HG03064 (cell line): Measurements from ENCODE around the gene FGF11.

ENCODE experiments used
- ATAC-seq: cut with Tn5 transposase; IDR thresholded peaks from one replicate; pipeline ENCODE4 v1.9.1; 2021; ENCODE audit warnings: low read depth; ENCODE audit not compliant: unreplicated experiment

FGF11 gene

DNA sequence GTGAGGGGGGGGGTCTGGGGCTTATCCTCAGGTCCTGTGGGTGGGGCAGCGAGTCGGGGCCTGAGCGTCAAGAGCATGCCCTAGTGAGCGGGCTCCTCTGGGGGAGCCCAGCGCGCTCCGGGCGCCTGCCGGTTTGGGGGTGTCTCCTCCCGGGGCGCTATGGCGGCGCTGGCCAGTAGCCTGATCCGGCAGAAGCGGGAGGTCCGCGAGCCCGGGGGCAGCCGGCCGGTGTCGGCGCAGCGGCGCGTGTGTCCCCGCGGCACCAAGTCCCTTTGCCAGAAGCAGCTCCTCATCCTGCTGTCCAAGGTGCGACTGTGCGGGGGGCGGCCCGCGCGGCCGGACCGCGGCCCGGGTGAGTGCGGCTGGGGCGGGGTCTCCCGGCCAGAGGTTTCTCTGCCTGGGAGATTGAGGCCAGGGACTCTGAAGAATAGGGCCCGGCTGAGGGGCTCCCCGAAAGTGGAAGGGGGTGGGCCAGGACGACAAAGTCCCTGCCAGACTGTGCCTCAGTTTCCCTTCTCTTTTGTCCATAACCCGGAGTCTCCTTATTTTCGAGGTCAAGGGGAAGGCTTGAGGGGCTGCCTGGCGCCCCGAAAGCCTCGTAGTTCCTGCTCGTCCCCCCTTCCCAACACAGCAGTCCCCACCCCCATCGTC lies at the start of gene FGF11:
FGF11 (plus strand) TSS at position 51 of the 651 bp plus-strand sequence; CDS start at position 160, 109 bp downstream.
- ATAC-seq = no peak

- ATAC-seq = no peak
These were observed 49.1 kb upstream of the FGF11 start for GRCh38 chr17:7389924-7390910.

DNA sequence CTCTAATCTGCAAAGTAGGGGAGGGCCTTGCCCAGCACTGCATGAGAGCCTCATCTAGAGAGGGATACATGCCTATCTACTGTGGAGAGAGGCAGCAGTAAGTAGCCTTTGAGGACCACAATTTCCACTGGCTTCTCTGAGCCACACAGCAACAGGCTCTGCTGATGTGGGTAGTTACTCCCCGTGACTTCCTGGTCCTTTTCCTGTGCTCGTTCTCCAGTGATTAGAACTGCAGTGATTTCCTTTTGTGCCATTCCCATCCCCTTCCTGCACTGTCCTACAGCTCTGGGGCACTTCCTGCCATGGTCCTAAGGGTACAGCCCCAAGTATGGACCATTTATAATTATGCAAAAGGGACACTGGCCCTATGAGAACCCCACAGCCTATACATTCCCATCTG lies 48.0 kb upstream of the FGF11 start:
- ATAC-seq = no peak

DNA sequence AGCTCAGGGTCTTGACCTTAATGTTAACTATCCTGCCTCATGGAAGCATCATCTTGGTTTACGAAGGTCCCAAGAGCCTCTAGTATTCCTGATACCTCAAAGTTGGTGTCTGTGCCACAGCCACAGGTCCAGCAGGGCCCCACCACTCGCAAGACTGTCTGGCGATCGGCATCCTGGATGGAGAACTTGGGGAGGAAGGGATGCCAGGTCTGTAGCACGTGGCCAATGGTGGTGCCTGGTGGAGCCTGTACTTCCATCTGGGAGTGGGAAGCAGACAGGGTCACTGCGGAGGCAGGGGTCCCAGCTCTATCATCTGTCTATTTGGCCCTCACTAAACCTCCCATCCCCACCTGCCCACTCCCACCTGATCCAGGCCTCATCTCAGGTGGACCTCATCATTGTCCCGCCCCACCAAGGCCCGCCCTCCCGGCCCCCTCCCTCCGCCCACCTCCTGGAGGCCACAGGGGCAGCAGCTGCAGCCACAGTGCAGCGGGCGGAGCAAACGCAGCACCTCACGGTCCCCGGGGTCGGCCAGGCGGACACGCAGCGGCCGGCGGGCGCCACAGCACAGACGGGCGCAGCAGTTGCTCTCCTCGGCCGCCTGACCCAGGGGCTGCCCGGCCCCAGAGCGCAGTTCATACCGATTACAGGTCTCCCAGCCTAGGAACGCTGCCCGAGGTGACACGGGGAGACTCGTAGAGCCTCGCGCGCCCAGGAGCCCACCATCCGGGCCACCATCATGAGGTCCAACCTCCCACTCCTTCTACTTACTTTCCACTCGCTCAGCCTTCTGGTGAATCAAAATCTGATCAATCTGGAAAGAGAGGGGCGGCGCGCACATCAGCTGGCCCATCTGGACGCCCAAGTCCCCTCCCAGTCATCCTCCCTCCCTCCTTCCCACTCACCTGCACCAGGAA lies 46.4 kb upstream of the FGF11 start:
- no peak for ATAC-seq

DNA sequence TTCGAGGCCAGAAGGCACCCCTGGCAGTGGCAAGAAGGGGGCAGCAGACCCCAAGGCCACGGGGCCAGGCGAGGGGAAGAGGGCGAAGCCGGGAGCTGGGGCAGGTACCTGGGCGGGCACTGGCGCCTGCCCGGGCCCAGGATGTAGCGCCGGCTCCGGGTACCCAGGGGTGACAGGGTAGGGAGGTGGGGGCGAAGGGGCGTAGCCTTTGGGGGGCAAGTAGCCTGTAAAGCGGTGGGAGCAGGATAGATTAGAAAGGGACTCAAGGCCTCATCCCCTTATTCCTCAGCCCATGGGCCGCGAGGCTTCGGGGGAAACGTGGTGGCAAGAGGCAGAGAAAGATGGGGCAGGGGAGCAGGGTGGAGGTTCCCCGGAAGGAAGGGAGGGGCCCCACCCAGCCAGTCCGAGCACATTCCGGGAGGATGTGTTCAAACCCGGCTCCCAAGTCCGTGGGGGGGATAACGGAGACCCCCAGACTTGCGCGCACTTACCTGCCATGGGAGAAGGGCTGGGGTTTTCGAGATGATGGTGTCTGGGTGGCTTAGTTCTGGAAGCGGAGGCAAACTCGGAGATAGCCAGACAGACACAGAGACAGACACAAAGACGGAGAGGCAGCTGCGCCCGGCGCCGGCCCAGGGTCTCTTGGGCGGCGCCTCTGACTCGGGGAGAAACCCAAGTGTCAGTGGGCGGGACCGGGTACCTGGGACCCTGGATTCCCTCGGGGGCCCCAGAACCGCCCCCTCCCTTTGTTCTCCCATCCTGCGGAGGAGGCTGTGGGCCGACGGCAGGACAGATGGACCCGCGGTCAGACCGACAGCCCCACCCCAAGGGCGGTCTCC lies 45.5 kb upstream of the FGF11 start:
- ATAC-seq = peak; percentile 52

DNA sequence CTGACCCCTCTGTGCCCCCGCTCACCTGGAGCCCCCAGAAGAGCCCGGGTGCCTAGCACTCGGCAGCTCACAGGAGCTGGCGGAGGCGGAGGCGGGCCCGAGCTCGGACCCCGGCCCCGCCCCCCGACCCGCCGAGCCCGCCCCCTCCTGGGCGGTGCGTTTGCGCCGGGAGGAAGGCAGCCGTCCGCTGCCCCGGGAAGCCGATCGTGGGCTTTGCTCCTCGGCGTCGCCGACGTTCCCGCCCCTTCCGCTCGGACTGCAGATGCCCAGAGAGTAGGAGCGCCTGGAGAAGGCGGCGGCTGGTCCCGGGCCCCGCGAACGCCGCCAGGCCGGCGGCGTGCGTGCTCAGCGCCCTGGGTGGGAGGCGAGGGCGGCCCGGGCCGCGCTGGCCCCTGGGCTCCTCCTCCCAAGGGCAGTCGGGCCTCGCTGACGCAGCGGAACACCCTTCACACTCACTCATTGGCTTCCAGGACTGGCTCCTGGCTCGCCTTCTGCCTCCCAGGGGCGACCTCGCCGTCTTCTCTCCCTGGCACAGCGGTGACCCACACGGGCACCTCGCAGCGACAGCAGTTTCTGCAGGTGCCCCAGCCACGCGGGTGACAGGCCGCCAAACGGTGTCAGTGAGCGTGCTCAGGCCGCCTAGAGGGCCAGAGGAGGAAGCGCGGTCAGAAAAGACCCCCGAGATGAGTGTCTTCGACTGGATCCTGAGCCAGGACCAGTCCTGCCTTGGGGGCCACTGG lies 44.7 kb upstream of the FGF11 start, which contains the start of gene PLSCR3:
PLSCR3 (minus strand) TSS at position 74 of the 740 bp plus-strand sequence. CDS start 415 bp downstream, outside the sequence.
- ATAC-seq = peak; percentile 66

- no peak for ATAC-seq
These were observed 43.2 kb upstream of the FGF11 start for GRCh38 chr17:7396147-7396546.

DNA sequence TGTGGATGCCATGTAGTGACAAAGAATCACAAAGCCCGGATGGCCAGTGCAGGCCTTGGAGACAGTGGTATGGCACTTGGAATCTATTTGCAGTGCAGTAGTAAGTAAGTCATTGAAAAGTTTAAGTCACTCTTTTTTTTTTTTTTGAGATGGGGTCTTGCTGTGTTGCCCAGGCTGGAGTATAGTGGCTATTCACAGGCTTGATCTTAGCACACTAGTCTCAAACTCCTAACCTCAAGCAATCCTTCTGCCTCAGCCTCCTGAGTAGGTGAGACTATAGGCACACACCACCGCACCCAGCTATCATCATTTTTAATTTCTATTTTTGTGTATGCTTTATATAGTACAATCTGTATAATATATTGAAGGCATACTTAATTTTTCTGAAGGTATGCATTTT lies 40.7 kb upstream of the FGF11 start:
- no peak for ATAC-seq

GRCh38 chr17:7403043-7403726 lies 36.1 kb upstream of the FGF11 start:
- ATAC-seq = no peak

GRCh38 chr17:7403727-7403976 lies 35.7 kb upstream of the FGF11 start:
- no peak for ATAC-seq

GRCh38 chr17:7403977-7404736 lies 35.2 kb upstream of the FGF11 start, which contains the start of gene TMEM256:
Gene TMEM256 (minus strand): TSS chr17:7404097. CDS start chr17:7404084, 13 bp downstream.
- peak; percentile 81 for ATAC-seq

DNA sequence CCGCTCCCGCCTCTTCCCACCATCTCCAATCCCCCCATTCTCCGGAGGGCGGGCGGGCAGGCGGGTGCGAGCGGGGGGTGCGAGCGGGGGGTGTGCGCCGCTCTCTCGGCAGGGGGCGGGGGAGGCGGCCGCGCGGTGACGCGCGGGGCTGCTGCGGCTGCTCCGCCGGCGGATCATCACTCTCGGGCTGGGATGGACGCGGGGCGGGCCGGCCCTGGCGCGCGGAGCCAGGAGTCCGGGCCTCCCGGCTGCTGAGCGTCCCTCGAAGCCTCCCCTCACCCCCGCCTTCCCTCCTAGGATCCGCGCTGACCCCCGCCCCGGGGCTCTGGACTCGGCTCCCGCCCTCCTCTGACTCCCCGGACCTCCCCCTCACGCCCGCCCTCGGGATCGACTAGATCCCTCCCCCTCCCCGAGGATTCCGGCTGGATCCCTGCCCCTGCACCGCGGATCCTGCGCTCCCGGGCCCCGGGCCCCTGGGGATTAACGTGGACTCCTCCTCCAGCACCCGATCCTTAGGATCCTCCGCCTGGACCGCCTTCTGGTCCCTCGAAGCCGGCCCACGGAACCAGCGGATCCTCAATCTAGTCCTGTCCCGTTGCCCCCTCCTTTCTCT lies 34.5 kb upstream of the FGF11 start:
- peak; percentile 14 for ATAC-seq

- ATAC-seq = no peak
These were observed 33.7 kb upstream of the FGF11 start for GRCh38 chr17:7405350-7406234.

- no peak for ATAC-seq
These were observed 33.0 kb upstream of the FGF11 start for GRCh38 chr17:7406235-7406825.

GRCh38 chr17:7407082-7407481 lies 32.2 kb upstream of the FGF11 start:
- ATAC-seq = no peak
